ENCODE data around the gene LYSMD1. TPM values are rescaled to one million over a fixed set of nuclear protein-coding genes. Genes with fewer than 3 reads are reported as not detected.

The LYSMD1 gene
- 5.2 to 7.2 TPM (median 6.5 TPM) in 5 replicates for total RNA-seq (2022; extraction: Qiagen RNA extraction; ENCODE audit: low read depth)

GRCh38 chr1:151165738-151166504 lies at the start of gene LYSMD1, which contains the start of gene SCNM1:
Gene LYSMD1, minus strand, starts transcription at chr1:151165902. Its CDS starts 644 bp downstream, at chr1:151165258.
Gene SCNM1, plus strand, starts transcription at chr1:151166144. Its CDS starts 9 bp downstream, at chr1:151166153.

GRCh38 chr1:151198254-151199127 lies 32.8 kb upstream of the LYSMD1 start, which contains the start of gene PIP5K1A:
Gene PIP5K1A, plus strand, starts transcription at chr1:151198552. Its CDS starts 445 bp downstream, at chr1:151198997.

GRCh38 chr1:151189637-151190445 lies 24.1 kb upstream of the LYSMD1 start, which contains the start of gene VPS72:
Gene VPS72, minus strand, starts transcription at chr1:151190197. Its CDS starts 76 bp downstream, at chr1:151190121.

GRCh38 chr1:151175863-151176262 lies 10.2 kb upstream of the LYSMD1 start, which contains the start of gene TMOD4:
Gene TMOD4, minus strand, starts transcription at chr1:151175981. Its CDS starts 1,106 bp downstream, at chr1:151174875.

GRCh38 chr1:151156515-151156819 lies 9.2 kb downstream of the LYSMD1 start, which contains the start of gene TNFAIP8L2:
Gene TNFAIP8L2, plus strand, starts transcription at chr1:151156649. Its CDS starts 2,049 bp downstream, at chr1:151158698.

GRCh38 chr1:151146412-151147131 lies 19.1 kb downstream of the LYSMD1 start, which contains the start of gene SEMA6C:
Gene SEMA6C, minus strand, starts transcription at chr1:151146631. Its CDS starts 4,010 bp downstream, at chr1:151142621.

Other genes with a start within 250 kb of the LYSMD1 start
- gene SETDB1, start 239.5 kb downstream of the LYSMD1 start, total RNA-seq (2022; extraction: Qiagen RNA extraction; ENCODE audit: low read depth): 21.0 to 27.0 TPM (median 24.8 TPM) in 5 replicates
- 253 to 265 TPM (median 263 TPM) in 5 replicates for gene CERS2, start 191.1 kb downstream of the LYSMD1 start, total RNA-seq (2022; extraction: Qiagen RNA extraction; ENCODE audit: low read depth)
- 0.57 to 1.0 TPM (median 0.67 TPM) in 5 replicates for gene ANXA9, start 183.6 kb downstream of the LYSMD1 start, total RNA-seq (2022; extraction: Qiagen RNA extraction; ENCODE audit: low read depth)
- gene MINDY1, start 159.0 kb downstream of the LYSMD1 start, total RNA-seq (2022; extraction: Qiagen RNA extraction; ENCODE audit: low read depth): 2.1 to 3.9 TPM (median 3.1 TPM) in 5 replicates
- gene PRUNE1, start 157.5 kb downstream of the LYSMD1 start, total RNA-seq (2022; extraction: Qiagen RNA extraction; ENCODE audit: low read depth): 12.7 to 17.8 TPM (median 15.1 TPM) in 5 replicates
- gene BNIPL, start 129.3 kb downstream of the LYSMD1 start, total RNA-seq (2022; extraction: Qiagen RNA extraction; ENCODE audit: low read depth): 0.08 to 0.18 TPM (median 0.11 TPM) in 4 of 5 replicates, not detected in the other
- 6.4 to 7.6 TPM (median 7.1 TPM) in 5 replicates for gene C1orf56, start 118.2 kb downstream of the LYSMD1 start, total RNA-seq (2022; extraction: Qiagen RNA extraction; ENCODE audit: low read depth)
- 72.0 to 83.5 TPM (median 79.6 TPM) in 5 replicates for gene CDC42SE1, start 106.3 kb downstream of the LYSMD1 start, total RNA-seq (2022; extraction: Qiagen RNA extraction; ENCODE audit: low read depth)
- gene MLLT11, start 105.5 kb downstream of the LYSMD1 start, total RNA-seq (2022; extraction: Qiagen RNA extraction; ENCODE audit: low read depth): 15.9 to 20.3 TPM (median 18.8 TPM) in 5 replicates
- 2.3 to 4.7 TPM (median 3.7 TPM) in 5 replicates for gene GABPB2, start 95.1 kb downstream of the LYSMD1 start, total RNA-seq (2022; extraction: Qiagen RNA extraction; ENCODE audit: low read depth)
- gene SEMA6C, start 19.3 kb downstream of the LYSMD1 start, total RNA-seq (2022; extraction: Qiagen RNA extraction; ENCODE audit: low read depth): 0.72 to 2.0 TPM (median 1.4 TPM) in 5 replicates
- gene TNFAIP8L2, start 9.3 kb downstream of the LYSMD1 start, total RNA-seq (2022; extraction: Qiagen RNA extraction; ENCODE audit: low read depth): not detected in 5 replicates
- gene SCNM1, start 242 bp upstream of the LYSMD1 start, total RNA-seq (2022; extraction: Qiagen RNA extraction; ENCODE audit: low read depth): 41.8 to 46.9 TPM (median 46.7 TPM) in 5 replicates
- gene TMOD4, start 10.1 kb upstream of the LYSMD1 start, total RNA-seq (2022; extraction: Qiagen RNA extraction; ENCODE audit: low read depth): 0.25 to 0.44 TPM (median 0.33 TPM) in 4 of 5 replicates, not detected in the other
- gene VPS72, start 24.3 kb upstream of the LYSMD1 start, total RNA-seq (2022; extraction: Qiagen RNA extraction; ENCODE audit: low read depth): 44.2 to 71.7 TPM (median 45.2 TPM) in 5 replicates
- 43.6 to 69.2 TPM (median 48.2 TPM) in 5 replicates for gene PIP5K1A, start 32.6 kb upstream of the LYSMD1 start, total RNA-seq (2022; extraction: Qiagen RNA extraction; ENCODE audit: low read depth)
- gene PSMD4, start 88.8 kb upstream of the LYSMD1 start, total RNA-seq (2022; extraction: Qiagen RNA extraction; ENCODE audit: low read depth): 173 to 200 TPM (median 195 TPM) in 5 replicates
- 14.3 to 17.0 TPM (median 14.8 TPM) in 5 replicates for gene ZNF687, start 116.4 kb upstream of the LYSMD1 start, total RNA-seq (2022; extraction: Qiagen RNA extraction; ENCODE audit: low read depth)
- gene PI4KB, start 161.5 kb upstream of the LYSMD1 start, total RNA-seq (2022; extraction: Qiagen RNA extraction; ENCODE audit: low read depth): 25.1 to 32.4 TPM (median 30.0 TPM) in 5 replicates
- gene RFX5, start 181.3 kb upstream of the LYSMD1 start, total RNA-seq (2022; extraction: Qiagen RNA extraction; ENCODE audit: low read depth): 27.6 to 30.8 TPM (median 29.7 TPM) in 5 replicates
- gene SELENBP1, start 206.8 kb upstream of the LYSMD1 start, total RNA-seq (2022; extraction: Qiagen RNA extraction; ENCODE audit: low read depth): 5.8 to 6.2 TPM (median 5.8 TPM) in 5 replicates
- 376 to 425 TPM (median 399 TPM) in 5 replicates for gene PSMB4, start 233.7 kb upstream of the LYSMD1 start, total RNA-seq (2022; extraction: Qiagen RNA extraction; ENCODE audit: low read depth)